ENCODE measurements around the gene FAM163B. TPM values are rescaled to one million over a fixed set of nuclear protein-coding genes. Genes with fewer than 3 reads are reported as not detected.

FAM163B gene
- total RNA-seq, 1 donor from 2014 or later: not detected

DNA sequence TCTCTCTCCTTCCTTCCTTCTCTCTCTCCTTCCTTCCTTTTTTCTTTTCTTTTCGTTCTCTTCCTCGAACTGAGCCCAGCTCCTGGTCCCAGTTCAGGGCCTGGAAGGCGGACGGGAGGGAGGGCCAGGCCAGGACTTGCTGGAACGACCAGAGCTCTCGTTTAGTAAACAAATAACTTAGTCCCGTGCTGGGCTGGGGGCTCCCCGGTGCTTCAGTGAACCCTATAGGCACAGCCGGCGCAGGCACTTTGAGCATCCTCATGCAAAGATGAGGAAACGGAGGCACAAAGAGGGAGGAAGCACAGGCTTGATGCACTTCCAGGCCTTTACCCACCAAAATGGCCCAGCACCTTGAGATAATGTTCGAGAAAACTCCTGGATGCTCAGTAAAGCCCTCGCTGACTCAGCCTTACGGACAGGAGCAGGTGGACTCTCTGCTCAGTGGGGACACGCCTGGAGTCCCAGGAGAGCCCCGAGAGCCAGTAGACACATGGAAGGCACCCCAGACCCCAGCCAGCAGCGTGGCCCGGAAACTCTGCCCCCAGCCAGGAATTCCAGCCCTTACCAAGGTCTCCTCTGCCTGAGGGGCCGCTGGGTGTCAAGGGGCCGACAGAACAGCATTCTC lies 18.8 kb downstream of the FAM163B start:
- Mint-ChIP-seq H3K36me3 (ENCODE audit: low read depth, unreplicated experiment) (peaks cover 6% of the 10 kb centered on the region), H3K9me3 (ENCODE audit: unreplicated experiment) (no peaks in the 10 kb centered on the region), H3K27me3 (ENCODE audit: unreplicated experiment) (peaks cover 8% of the 10 kb centered on the region), H3K27ac (ENCODE audit: unreplicated experiment) (no peak overlapping the region), H3K4me1 (ENCODE audit: unreplicated experiment) (peaks cover 3% of the 10 kb centered on the region), H3K4me3 (ENCODE audit: unreplicated experiment) (no peak overlapping the region)
- TF ChIP-seq, protein P1, sequence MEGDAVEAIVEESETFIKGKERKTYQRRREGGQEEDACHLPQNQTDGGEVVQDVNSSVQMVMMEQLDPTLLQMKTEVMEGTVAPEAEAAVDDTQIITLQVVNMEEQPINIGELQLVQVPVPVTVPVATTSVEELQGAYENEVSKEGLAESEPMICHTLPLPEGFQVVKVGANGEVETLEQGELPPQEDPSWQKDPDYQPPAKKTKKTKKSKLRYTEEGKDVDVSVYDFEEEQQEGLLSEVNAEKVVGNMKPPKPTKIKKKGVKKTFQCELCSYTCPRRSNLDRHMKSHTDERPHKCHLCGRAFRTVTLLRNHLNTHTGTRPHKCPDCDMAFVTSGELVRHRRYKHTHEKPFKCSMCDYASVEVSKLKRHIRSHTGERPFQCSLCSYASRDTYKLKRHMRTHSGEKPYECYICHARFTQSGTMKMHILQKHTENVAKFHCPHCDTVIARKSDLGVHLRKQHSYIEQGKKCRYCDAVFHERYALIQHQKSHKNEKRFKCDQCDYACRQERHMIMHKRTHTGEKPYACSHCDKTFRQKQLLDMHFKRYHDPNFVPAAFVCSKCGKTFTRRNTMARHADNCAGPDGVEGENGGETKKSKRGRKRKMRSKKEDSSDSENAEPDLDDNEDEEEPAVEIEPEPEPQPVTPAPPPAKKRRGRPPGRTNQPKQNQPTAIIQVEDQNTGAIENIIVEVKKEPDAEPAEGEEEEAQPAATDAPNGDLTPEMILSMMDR (IDR thresholded peaks at IDR 0.05; ENCODE audit: unreplicated experiment): no peak
- DNase-seq (ENCODE audit: low spot score): no peak

DNA sequence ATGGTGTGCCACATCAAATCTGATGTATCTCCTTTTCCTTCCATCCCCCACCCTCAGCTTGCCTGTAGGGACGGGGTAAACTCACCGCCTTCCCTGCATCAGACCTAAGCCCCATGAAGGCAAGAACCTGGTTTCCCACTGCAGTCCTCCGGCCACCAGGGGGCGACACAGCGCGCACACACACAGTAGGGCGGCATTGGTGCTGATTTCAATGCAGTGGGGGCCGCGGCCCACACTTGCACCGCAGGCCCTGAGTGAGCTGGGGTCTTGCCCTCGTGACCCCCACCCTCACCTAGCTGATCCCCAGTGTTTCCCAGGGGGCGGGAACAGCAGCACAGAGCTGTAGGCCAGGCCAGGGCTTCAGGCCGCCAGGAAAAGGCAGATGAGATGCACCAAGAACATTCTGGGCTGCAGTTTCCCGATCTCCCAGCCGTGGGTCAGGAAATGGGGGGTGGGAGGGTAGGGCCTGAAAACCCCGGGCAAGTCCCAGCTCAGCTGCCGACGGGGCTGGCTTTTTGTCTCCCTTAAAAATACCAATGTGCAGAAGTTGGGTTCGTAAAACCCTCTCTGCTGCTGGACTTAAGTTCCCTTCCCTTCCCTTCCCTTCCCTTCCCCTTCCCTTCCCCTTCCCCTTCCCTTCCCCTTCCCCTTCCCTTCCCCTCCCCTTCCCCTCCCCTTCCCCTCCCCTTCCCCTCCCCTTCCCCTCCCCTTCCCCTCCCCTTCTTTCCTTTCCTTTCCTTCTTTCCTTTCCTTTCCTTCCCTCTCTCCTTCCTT lies 19.5 kb downstream of the FAM163B start:
- Mint-ChIP-seq H3K27me3 (ENCODE audit: unreplicated experiment) (peaks cover 8% of the 10 kb centered on the region), H3K36me3 (ENCODE audit: low read depth, unreplicated experiment) (peaks cover 6% of the 10 kb centered on the region), H3K4me1 (ENCODE audit: unreplicated experiment) (peaks cover 6% of the 10 kb centered on the region), H3K27ac (ENCODE audit: unreplicated experiment) (no peak overlapping the region), H3K9me3 (ENCODE audit: unreplicated experiment) (no peaks in the 10 kb centered on the region), H3K4me3 (ENCODE audit: unreplicated experiment) (no peak overlapping the region)
- DNase-seq (ENCODE audit: low spot score): no peak
- TF ChIP-seq, protein P1 (IDR thresholded peaks at IDR 0.05; ENCODE audit: unreplicated experiment): peak; percentile 70

DNA sequence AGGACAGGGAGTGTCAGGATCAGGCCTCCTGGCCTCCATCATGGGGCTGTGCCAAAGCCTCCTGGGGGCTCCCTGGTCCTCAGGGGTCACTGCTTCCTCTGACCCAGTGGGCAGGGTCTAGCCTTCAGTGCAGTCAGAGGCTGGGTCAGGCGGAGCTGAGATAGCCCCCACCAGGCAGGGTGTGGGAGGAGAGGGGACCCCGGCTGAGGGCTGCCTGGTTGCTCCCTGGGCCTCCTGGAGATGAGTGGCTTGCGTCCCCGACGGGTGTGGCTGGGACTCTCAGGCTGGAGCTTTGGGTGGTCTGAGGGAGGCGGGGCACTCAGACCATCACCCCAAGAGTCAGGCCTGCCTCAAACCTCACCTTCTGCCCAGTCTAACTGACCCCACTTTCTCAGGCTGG lies 21.7 kb downstream of the FAM163B start:
- Mint-ChIP-seq H3K27me3 (ENCODE audit: unreplicated experiment) (peaks cover 7% of the 10 kb centered on the region), H3K4me1 (ENCODE audit: unreplicated experiment) (peaks cover 10% of the 10 kb centered on the region), H3K9me3 (ENCODE audit: unreplicated experiment) (no peaks in the 10 kb centered on the region), H3K4me3 (ENCODE audit: unreplicated experiment) (no peak overlapping the region), H3K27ac (ENCODE audit: unreplicated experiment) (no peak overlapping the region), H3K36me3 (ENCODE audit: low read depth, unreplicated experiment) (peaks cover 9% of the 10 kb centered on the region)
- TF ChIP-seq, protein P1 (IDR thresholded peaks at IDR 0.05; ENCODE audit: unreplicated experiment): no peak
- no peak for DNase-seq (ENCODE audit: low spot score)

DNA sequence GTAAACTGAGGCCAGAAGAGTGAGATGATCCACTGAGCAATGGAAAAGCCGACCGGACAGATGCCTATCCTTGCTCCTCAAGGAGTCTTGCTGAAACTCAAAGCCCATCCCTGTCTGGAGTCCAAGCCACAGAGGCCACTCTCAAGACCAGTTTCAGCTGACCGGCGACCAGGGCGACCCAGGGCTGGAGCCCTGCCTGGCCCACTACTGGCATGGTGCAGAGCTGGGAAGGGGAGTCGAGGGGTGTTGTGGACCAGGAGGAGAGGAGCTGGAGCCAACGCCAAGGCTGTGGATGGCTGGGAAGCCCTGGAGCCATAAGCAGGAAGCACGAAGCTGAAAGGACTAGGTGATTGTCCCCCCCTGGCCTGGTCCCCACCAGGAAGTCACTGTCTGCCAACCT lies 22.1 kb downstream of the FAM163B start:
- Mint-ChIP-seq H3K4me3 (ENCODE audit: unreplicated experiment) (no peak overlapping the region), H3K9me3 (ENCODE audit: unreplicated experiment) (no peaks in the 10 kb centered on the region), H3K36me3 (ENCODE audit: low read depth, unreplicated experiment) (peaks cover 9% of the 10 kb centered on the region), H3K4me1 (ENCODE audit: unreplicated experiment) (peaks cover 12% of the 10 kb centered on the region), H3K27me3 (ENCODE audit: unreplicated experiment) (peaks cover 7% of the 10 kb centered on the region), H3K27ac (ENCODE audit: unreplicated experiment) (no peak overlapping the region)
- TF ChIP-seq, protein P1 (IDR thresholded peaks at IDR 0.05; ENCODE audit: unreplicated experiment): no peak
- DNase-seq (ENCODE audit: low spot score): no peak

Data from endothelial cell (in vitro differentiated cells).